SIG-M5 treated with dmso at 0.1 percent for 504 hours (cell line): ENCODE data around the gene TAS2R1.
"Not testable (repeated sequence)": the region's sequence is repeated elsewhere in the genome, so short reads cannot be mapped to it uniquely, and the experiment has no call there.

Experiments used
- DNase-seq: peaks from one replicate; lab custom pipeline; 2025; ENCODE audit not compliant: unreplicated experiment; lab: John Stamatoyannopoulos, UW

Gene TAS2R1

DNA sequence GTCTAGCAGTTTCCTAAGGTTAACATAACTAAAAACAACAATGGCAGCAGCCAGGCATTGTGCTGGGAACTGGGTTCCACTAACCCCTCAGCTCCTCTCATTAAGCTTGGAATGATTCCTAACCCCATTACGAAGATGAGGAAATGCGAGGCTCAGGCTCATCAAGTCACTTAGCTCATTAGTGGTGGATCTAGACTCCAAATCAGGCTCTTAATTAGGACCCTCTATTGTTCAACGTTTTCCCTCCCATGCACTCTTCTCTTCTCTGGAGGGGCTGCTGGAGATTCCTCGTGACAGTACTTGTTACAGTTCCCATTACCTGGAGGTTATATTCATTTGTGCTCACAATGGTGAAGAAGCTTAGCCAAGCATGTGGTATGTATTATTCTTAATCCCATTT lies 6.5 kb downstream of the TAS2R1 start:
- DNase-seq: no peak

DNA sequence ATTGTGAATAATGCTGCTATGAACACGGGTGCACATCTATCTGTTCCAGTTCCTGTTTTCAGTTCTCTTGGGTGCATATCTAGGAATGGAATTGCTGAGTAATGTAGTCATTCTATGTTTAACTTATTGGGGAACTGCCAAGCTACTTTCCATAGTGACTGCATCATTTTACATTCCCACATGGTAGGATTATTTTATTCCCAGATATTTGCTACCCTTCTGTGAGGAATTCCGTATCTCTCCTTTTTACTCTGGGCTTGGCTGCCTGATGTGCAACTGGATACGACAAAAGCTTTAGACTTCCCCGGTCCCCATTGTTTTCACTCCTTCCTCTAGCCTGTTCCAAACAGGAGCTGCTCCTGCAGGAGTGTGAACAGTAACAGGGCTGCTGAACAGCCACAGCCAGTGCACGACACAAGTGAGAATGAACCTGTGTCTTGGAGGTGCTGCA lies 7.2 kb downstream of the TAS2R1 start:
- no peak for DNase-seq

DNA sequence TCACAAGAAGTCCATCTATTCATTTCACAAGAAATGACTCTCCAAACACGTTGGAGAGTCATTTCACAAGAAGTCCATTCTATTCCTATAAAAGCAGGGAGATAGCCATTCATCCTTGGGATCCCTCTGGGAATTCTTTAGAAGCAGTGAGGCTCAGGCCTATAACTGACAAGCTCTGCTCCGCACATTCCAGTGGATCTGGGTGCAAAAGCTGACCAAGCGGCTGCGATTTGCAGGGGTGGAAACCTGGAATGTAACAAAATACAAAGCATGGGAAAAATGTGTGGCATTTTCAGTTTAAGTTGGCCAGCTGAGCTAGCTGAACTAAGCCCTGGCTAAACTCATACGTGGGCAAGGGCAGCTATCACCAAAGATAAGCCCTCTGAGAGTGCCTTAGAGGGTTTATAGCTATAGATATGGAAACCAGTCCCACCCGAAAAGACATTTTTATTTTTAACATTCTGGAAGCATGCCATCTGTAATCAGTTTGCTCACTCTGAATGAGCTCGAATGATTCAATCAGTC lies 8.7 kb downstream of the TAS2R1 start:
- DNase-seq: no peak

DNA sequence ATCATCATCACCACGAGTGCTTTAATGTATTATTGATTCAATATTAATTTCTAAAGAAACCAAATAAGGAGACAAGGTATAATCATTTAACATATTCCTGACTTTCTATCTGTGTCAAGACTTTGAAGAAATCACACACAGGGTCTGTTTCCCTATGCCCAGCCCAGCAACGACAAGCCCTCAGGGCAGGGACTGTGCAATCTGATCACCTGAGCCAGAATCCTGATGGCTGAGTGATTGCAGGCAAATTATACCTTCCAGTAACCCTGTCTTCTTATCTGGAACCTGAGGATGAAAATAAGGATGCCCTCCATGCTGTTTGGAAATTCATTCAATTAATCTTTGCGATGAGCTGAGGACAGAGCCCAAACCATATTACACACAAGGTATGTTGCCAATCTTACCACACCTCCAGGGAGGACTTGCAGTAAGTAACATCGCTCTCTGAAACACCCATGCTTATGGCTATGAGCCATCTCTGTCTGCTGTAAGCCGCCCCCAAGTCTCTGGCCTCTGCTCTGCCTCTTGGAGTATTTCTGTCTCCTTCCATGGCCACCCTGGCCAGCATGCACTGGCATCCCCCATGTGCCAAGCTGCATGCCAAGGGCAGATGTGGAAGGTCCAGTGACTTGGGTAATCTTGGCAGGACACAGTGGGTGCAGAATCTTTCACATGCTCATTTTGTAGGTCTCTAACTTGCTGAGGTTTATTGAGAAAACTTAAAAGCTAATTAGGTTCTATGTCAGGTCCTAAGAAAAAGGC lies 10.6 kb downstream of the TAS2R1 start:
- no peak for DNase-seq

DNA sequence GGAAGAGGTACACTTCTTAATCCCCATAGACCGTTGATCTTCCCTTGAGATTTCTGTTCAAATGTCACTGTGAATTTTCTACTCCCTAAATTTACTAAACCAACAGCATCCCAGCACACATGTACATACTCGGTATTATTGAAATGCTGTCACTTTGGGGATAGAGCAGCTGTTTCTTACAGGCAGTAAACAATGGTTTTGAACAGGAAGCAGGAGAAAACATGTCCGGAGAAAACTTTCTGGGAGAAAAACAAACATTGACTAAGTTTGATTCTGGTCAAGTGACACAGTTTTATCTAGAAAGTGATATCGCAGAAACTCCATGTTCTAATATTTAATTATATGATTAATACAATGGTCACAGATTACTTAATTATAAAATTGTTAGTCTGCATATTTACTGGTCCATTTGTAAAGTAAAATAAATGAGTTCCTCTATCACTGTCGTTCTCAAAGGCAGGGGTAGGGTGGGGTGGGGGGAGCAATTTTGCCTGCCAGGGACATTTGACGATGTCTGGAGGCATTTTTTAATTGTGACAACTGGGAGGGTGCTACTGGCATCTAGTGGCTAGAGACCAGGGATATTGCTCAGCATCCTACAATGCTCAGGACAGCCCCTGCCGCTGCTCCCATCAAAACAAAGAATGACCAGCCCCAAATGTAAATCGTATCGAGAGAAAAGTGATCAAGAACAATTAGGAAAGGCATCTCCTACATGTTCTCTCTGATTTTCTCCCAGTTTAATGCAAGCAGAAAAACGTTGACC lies 12.2 kb downstream of the TAS2R1 start:
- no peak for DNase-seq

DNA sequence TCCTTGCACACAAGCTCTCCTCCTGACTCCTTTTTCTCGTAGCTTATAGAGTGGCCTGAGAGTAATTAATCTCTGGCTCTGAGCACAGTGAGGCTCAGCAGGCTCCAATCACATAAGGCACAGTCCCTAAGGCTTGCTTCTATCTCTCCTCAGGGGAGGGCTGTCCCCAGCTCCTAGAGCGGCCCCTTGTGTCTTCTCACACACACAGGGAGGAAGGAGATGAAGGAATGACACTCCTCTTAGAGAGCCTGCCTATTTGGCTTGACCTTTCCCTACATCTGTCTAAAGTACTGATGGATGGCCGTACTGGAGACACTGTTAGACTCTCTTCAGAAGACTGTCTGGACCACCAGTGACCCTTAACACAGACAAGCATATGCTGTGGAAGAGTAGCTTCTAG lies 12.9 kb downstream of the TAS2R1 start:
- no peak for DNase-seq

DNA sequence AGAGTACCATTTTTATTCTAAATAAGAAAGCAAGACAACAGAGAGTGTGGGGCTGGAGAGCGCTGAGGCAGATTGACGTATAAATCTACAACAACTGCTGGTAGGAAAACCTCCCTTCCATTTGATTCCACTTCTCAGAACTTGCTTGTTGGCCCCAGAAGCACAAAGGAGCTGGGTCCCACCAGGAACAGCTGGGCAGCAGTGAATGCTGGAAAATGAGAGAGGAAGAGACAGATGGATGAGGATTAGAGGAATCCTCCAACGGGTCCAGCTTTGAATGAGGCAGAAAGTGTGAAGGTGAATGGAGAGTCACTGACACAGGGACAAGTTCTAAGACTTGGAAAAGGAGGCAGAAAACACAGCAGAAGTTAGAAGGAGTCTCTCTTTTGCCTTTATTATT lies 14.8 kb downstream of the TAS2R1 start:
- DNase-seq: no peak

DNA sequence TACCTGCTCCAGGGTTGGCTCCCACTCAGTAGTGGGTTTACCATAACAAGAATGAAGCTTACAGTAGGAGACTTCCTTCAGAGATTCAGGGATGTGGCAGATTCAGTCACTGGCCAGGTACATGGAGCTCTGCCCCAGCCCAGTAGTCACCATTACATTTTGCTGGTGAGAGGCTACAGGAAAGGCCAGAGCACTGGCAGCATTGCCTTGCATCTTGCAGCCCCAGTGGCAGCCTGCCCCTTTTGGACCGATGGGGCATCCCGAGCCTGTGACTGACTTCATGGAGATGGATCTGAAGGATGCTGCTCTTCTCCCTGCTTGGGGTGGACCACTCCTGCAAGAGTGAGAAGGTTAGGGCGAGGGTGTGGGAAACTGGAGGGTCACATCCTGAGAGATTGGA lies 16.8 kb downstream of the TAS2R1 start:
- no peak for DNase-seq

DNA sequence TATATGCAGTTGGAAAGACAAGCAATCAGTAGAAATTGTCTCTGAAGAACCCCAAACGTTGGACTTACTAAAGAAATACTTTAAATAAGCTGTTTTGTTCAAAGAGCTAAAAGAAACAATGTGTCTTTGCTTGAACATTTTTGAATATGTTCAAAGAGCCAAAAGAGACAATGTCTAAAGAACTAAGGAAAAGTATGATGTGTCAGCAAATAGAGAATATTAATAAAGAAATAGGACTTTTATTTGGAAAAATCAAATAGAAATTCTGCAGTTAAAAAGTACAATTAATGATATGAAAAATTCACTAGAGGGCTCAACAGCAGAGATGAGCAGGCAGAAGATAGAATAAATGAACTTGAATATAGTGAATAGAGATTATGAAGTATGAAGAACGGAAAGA lies 19.2 kb downstream of the TAS2R1 start:
- no peak for DNase-seq

DNA sequence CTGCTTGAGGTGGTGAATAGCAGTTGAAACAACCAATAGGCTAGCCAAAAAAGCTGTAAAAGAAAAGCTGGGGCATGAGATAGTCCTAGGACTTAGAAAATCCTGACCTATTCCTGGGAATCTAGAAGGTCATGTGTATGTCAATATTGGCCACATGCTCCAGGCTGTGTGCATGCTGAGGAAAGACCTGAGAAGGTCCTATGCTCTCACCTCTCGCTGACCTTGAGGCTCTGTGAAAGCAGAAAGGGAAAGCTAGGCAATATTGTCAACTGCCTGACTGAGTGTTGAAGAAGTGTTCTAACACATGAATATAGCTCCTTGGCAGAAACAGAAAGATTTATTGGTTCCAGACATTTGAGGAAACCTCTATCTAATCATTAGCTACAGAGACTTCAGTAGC lies 19.8 kb downstream of the TAS2R1 start:
- DNase-seq: no peak

DNA sequence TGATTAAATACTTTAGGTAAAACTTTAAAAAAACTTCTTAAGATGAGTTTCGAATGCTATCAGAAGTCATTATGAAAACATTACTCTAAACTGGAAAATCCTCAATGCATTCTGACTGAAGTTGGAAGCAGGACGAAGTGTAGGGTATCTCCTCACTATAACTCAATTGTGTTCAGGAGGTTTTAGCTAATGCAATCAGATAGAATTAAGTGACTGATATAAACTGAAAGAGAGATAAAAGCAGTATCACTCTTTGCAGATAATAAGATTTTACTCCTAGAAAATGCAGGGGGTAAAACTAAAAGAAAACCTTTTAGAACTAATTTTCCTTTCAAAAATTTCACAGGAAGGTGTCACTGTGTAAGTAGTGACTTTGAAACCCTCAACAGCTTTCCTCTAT lies 22.1 kb downstream of the TAS2R1 start:
- no peak for DNase-seq

DNA sequence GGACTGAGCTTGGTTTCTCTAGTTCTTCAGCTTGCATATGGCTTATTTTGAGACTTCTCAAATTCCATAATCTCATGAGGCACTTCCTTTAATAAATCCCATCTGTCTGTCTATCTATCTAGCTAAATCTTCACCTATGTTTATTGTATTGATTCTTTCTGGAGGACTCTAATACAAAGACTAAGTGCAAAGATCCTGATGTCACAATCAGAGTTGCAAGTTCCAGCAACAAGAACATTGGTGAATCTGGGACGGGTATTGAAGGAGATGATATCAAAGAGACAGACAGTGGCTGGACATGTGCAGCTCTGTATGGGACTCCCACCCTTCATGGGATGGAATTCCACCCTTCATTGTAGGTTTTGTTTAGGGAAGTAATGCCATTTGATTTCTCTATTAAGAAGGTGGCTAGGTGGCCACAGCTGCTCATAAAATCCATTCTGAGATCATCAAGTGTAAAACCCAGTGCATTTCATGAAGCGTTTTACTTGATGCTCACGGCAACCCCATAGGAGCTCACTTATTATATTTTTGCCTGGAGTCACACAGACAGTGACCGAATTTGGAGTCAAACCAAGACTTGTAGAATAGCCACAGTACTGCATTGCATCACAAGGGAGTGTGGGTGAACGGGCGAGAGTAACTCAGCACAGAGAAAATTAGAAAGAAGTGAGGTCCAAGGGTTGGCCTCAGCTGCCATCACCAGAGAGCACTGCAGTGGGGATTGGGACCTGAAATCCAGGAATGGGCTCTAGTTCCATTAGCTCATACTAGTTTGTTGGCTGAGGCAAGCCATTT lies 24.9 kb downstream of the TAS2R1 start:
- no peak for DNase-seq

DNA sequence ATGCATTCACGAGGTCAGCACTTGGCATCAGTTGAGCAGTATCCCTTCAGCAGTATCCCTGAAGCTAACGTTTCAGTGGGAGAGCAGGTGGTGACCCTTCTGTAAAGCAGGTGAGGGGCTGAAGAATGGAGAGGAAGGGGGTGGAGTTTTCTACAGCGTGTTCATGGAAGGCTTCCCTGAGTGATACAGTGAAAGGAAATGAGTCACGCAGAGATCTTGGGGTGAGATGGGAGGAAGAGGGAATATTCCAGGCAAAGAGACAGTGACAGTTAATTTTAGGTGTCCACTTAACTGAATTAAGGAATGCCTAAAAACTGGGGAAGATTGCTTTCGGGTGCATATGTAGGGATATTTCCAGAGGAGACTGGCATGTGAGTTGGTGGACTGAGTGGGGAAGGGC lies 25.7 kb downstream of the TAS2R1 start:
- no peak for DNase-seq

DNA sequence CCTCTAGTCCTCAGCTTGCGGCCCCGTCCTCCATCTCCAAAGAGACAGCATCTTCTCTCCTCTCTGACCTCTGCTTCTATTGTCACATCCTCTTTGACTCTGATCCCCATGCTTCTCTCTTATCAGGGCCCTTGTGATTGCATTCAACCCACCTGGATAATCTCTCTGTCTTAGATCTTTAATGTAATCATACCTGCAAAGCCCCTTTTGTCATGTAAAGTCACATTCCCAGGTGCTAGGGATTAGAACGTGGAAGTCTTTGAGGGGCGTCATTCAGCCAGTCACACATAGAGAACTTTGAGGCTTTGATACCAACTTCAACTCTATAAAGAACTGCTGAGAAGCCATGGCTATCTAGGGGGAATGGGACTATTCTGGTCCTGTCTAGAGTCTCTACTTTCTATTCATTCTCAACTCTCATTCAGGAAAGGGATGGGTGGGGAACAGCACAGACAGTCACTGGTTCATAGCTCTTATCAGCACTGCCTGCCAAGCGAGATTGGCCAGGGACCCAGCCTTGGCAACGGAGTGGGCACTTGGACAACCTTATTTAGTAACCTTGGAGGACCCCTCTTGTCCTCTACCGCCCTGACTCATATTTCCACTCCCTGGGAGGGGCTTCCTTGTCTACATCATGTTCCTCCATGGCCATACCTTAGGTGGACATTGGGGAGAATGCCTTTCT lies 29.0 kb downstream of the TAS2R1 start:
- DNase-seq: no peak

DNA sequence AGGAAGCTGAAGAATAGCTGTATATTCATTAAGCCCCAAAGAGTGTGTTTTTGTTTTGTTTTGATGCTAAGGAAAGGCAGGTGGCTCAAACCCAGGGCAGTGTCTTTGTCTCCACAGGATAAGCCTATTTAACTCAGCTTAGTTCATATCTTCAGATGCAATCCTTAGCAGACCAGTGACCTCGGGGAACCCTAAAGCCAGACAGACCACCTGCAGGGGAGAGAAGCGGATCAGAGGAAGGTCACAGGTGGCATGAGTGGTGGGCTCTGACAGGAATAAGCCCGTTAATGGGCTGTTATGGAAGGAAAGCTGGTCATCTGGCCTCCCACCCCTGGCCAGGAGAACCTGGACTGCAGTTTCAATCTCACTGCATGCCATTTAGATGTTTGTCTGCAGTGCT lies 30.8 kb downstream of the TAS2R1 start:
- no peak for DNase-seq

DNA sequence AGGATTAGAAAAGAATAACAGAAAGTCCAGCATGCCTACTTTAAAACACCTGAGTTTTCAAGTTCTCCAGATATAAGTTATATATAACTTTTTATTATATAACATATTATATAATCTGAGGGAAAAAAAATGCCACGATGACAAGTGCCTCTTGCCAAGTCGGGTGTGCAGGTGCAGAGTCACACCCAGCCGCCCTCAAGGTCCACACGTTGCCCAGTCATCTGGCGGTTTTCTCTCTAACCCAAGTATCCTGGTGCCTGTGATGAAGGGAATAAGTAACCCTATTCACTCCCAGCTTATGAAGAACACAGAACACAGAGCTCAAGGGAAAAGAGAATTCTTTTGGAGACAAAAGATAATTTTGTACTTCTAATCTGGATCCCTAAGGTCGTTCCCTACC lies 31.8 kb downstream of the TAS2R1 start:
- DNase-seq: not testable (repeated sequence)

DNA sequence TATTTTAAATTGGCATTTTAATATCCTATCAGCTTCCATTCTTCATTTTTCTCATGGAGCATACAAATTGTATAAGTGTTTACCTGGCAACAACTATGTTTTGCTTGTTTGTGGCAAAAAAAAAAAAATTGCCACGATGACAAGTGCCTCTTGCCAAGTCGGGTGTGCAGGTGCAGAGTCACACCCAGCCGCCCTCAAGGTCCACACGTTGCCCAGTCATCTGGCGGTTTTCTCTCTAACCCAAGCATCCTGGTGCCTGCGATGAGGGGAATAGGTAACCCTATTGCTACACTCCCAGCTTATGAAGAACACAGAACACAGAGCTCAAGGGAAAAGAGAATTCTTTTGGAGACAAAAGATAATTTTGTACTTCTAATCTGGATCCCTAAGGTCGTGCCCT lies 32.8 kb downstream of the TAS2R1 start:
- DNase-seq: not testable (repeated sequence)

DNA sequence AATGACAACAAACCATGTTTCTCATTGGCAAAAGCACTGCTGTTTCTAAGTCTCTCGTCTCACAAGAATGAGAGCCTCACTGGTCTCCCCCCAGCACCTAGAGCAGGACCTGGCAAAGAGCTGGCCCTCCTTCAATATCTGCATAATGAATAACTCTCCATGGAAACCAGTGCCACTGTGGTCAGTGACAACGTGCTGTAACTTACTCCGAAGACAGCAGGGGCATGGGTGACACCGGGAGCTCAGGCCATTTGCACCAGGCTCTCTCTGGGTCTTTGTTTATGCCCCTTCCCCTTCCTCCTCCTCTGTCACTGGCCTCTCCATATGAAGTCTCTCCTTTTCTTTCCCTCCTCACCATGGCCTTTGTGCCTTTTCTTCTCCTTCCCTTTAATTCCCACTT lies 33.3 kb downstream of the TAS2R1 start:
- no peak for DNase-seq

DNA sequence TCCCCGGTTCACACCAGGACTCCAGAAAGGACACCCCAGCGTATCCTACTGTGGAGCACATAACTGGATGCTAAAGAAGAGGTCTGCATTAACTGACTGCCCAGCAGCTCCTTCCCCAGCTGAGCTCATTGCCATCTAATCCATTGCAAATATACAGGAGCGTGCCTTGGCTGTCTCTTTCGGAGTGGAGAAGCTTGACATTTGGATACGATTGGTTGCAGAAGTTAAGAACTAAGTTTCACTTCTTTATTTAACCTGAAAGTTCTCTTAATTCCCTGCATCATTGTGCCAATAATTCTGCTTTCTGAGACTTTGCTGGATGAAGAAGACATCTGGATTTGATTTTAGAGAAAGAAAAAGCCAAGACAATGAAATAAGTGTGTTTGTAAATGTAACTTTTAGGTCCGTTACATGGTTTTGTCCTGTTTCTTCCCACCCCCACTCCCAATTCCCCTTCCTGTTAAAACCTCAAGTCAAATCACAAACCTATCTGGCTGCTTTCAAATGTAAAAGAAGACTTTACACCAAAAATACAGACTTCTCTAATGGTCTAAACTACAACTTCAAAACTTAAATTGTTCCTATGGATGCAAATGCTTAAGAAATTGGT lies 33.9 kb downstream of the TAS2R1 start:
- DNase-seq: no peak

DNA sequence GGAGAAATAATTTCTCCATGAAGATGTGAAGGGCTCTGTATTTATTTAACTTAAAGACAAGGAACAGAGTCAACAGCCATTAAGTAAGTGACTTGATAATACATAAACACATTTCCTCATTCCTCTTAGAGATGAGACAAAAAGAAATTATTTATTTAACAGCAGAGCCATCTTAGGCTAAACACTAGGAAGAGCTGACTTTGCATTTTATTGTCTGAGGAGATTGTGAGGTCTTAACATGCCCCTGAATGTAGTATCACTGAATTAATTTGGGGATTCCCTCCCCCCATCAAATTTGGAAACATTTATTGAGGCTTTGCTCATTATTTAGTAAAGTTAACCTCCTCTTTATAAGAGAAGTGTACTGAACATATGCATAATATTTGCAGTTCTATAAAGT lies 35.2 kb downstream of the TAS2R1 start:
- no peak for DNase-seq
